ENCODE measurements around the gene ALMS1.
"Not testable (repeated sequence)": the region's sequence is repeated elsewhere in the genome, so short reads cannot be mapped to it uniquely, and the experiment has no call there.

ALMS1 gene

DNA sequence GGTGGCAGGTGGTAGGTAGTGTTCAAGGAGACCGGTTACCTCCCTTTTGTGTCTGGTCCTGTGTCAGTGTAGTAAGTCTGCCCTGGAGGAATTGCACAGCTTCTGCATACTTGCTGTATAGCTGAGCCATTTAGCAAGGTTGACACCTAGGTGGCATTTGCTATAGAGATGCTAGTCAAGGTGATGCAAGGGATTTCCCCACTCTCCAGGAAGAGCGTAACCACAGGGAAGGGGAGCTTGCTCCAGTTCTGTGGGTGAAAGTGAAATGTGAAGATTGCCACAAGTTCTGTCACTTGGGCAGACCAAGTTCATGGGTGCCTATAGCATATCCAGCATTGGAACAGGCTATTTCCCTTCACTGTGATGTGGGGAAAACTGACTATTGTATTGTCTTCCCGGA lies 228.5 kb downstream of the ALMS1 start:
- no peak for DNase-seq (ENCODE audit: low read depth)

DNA sequence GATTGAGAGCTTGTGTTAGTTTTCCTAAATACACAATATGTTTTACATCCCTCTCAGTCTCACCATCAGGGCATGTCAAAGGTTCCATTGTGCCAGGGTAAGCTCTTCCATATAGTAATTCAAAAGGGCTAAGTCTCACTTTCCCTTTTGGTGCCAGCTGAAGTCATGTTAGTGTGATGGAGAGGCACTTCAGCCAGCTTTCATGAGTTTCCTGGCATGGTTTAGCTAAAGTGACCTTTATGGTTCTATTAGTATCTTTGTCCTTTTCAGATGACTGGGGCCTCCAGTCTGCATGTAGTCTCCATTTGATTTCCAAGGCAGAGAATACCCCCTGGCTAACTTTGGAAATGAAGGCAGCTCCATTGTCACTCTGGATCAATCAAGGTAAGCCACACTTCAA lies 229.4 kb downstream of the ALMS1 start:
- DNase-seq (ENCODE audit: low read depth): no peak

DNA sequence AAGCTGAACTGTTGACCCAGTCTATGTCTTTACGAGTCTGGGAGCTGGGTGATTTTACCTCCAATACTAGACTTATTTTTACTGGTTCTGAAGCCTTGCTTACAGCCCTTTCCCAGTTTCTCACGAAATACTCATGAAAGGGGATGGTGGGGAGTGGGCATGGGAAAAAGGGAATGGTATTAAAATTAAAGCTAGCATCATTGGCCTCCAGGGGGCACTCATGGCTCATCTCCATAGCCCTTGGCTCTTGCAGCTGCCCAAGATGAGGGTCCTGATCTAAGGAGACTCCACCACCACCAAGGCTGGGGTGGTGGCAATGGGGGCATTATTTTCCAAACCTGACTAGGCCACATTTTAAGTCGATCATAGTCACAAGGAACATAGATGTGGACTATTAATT lies 234.3 kb downstream of the ALMS1 start:
- not testable (repeated sequence) for DNase-seq (ENCODE audit: low read depth)

DNA sequence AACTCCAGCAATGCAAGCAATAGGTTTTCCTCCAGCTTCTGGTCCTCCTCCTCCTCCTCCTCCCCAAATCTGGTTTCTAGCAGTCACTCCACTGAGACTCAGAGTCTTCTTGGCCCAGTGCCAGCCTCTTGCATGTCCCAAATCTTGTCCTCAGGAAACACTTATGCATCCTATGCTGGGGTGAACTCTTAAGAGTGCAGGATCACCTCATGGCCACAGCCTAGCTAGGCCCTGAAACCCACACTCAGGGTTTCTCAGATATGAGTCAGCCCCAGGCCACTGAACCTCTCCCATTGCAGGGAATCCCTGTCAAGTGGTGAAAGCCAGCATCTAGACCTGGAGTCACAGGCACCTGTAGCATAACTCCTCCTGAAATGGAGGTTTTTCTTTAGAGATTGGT lies 238.4 kb downstream of the ALMS1 start:
- DNase-seq (ENCODE audit: low read depth): not testable (repeated sequence)

DNA sequence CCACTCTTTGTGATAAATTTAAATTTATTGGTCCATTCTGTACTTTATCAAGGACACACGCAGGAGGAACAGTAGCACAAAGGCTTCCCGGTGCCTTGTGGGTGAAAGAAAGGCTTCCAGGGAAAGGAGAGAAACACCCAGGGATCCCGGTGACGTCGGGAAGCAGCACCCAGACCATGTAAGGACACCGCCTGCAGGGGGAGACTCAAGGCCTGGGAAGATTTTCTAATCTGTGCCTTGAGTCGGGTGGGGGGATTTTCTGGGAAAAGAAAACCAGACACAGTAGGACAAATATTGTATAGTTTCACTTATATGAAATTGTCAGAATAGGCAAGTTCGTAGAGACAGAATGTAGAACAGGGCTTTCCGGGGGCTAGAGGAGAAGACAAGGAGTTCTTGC lies 239.0 kb downstream of the ALMS1 start:
- DNase-seq (ENCODE audit: low read depth): not testable (repeated sequence)

DNA sequence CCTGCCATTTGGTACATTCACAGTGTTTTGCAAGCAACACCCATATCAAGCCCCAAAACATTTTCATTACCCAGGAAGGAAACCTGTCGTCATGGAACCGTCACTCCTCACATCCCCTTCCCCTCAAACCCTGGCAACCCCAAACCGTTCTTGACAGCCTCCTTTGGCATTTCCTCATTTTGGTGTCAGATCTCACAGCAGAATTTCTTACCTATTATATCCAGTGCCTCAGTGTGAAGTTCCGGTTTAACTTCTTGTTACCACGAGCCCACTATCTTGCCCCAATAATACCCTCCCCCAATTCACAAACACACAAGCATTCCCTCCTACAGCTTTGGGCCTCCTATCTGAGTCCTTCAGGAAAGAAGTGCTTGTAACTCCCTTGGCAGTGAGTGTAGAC lies 240.6 kb downstream of the ALMS1 start:
- not testable (repeated sequence) for DNase-seq (ENCODE audit: low read depth)

DNA sequence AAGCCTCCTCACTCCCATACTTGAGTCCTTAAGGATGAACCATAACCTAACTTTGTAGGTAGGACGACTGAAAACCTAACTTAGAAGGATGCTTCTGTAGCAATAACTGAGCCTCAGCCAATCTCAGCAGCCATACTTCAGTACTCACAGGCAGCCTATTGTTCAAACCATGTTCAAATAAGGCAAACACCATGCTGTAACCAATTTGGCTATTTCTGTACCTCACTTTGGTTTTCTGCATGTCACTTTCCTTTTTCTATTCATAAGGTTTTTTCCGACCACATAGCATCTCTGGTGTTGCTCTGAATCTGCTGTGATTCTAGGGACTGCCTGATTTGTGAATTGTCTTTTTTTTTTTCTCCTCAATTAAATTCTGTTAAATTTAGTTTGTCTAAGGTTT lies 242.9 kb downstream of the ALMS1 start:
- DNase-seq (ENCODE audit: low read depth): not testable (repeated sequence)

DNA sequence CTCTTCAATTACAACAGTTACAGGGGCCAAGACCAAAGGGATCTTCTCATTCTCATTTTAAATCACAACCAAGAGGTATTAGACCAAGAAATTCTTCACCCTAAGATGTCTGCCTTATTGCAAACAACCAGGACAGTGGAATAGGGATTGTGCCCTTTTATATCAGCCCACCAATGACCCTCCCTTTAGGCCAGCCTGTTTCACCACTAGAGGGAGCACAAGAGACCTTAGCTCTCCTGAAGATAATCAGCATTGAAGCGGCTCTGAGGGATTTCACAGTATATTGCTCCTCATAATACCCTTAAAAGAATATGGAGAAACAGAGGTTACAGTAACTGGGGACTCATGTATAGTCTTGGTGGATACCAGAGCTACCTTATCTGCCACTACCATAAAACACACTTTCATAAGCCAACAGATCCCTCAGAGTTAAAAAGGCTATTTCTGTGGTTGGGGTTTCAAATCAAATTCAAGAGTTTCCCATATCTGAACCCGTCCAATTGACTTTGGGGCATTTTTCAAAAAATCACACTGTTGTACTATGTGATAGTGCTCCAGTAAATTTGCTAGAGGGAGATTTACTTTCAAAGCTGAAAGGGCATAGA lies 245.1 kb downstream of the ALMS1 start:
- DNase-seq (ENCODE audit: low read depth): not testable (repeated sequence)

DNA sequence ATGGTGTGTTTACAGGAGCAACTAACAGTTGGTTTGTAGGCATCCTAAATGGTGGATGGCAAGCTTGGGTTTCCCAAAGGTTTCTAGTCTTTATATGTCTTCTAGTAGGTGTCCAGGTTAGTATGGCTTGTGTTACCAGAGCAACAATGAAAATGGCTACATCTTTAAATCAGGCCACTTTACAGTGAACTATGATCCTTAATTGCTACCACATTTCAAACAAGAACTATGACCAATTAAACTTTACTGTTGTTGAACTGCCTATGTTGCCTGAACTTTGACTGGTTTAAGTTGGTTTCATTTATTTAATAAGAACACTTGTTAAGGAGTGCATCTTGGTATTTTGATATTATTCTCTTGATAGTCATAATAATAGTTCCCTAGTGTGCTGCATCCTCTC lies 251.3 kb downstream of the ALMS1 start:
- DNase-seq (ENCODE audit: low read depth): not testable (repeated sequence)

DNA sequence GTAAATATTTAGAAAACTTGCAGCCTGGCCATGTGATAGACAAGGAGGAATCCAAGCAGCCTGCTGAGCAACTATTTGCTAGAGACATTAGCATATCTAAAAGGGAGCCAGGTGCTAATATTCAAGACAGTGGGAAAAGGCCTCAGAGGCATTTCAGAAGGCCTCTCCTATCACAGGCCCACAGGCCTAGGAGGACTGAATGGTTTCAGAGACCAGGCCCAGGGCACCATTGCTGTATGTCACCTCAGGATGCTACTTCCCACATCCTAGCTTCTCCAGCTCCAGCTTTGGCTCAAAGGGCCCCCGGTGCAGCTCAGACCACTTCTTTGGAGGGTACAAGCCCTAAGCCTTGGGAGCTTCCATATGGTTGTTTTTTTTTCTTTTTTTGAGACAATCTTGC lies 252.8 kb downstream of the ALMS1 start:
- DNase-seq (ENCODE audit: low read depth): no peak

DNA sequence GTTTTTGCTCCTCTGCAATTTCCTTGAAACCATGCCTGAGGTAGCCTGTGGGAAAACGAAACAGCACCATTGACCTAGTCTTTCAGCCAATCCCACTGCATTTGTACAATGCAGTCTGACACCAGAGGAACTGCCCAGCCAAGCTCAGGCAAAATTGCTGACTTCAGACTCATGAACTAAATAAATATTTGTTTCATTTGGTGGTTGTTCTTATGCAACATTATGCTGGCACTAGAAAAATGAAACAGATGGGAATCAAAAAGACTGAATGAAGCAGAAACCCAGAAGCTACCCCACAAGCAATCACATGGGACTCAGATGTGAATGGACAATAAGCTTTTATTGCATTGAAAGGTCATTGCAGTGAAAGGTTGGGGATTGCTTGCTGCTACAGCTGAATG lies 254.9 kb downstream of the ALMS1 start:
- DNase-seq (ENCODE audit: low read depth): no peak

DNA sequence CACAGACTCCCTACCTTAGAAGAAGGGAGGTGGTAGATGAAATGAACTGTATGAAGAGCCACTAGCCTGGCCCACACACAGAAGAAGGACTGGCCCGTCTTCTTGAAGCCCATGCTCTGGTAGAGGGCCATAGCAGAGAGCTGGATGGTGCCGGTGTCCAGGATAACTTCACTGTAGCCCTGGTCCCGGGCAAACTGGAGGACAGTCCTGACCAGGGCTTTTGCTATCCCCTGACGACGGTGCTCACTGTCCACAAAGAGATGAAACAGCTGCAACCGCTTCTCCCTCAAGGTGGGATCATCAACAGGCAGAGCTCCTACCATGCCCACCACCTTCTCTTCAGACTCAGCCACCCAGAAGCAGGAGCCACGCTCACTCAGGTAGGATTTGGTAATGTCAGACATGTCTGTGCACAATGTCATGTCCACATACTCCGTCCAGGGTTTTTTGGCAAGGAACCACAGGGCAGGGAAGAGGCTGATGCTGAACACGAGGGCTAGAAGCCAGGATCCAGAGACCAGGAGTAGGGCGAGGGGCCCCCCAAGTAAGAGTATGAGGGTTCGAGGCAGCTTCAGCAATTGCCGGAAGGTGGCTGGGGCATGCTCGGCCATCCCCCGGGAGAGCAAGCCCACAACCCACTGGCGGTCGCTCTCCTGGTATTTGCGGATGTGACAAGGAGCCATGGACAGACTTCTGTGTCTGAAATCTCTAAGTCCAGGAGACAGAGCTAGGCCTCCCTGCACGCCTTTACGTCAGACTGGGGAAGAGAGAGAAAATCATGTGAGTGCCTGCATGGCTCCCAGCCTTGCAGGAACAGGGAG lies 255.5 kb downstream of the ALMS1 start:
- no peak for DNase-seq (ENCODE audit: low read depth)

DNA sequence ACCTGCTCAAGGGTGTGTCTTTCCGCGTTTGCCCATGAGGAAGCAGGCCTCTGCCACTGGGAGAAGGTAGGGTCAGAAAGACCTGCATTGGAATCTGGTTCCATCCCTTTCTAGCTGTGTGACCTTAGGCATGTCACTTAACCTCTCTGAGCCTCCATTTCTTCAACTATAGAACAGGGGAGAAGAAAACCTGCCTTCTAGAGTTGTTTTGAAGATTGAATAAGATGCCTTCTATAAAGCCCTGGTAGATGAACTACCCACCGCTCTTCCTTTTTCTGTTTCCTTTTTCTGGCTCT lies 256.1 kb downstream of the ALMS1 start:
- no peak for DNase-seq (ENCODE audit: low read depth)

DNA sequence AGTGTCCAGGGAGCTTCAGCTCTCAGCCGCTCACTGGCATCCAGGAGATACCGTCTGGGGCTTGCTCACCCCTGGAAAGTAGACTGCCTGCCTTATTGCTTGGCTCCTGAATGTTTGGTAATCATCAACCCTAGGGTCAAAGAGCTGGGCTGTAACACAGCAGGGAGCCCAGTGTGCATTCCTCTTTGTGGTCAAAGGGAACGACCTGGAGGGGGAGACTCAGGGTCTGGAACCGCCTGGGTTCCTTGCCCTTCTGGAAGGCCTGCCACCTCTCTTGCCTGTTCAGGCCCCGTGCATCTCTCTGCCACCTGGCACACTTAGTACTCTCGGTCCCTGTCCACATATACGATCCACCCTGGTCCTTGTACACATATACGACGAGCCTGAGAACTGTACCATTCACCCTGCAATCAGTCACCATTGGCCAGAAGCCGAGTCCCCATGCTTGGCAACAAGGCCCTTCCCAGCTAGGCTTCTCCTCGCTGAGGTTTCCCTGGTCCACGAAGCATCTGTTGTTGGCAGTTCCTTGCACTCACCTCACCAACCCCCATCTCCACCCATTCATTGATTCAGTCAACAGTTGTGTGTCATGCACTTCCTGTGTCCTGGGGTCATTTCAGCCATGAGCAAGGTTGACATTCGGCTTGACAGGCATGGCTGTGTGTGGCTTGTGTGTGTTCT lies 256.8 kb downstream of the ALMS1 start, which contains the start of gene NAT8:
TSS of gene NAT8 (minus strand) at position 85 of the 681 bp plus-strand sequence. CDS start 794 bp downstream, outside the sequence.
- no peak for DNase-seq (ENCODE audit: low read depth)

DNA sequence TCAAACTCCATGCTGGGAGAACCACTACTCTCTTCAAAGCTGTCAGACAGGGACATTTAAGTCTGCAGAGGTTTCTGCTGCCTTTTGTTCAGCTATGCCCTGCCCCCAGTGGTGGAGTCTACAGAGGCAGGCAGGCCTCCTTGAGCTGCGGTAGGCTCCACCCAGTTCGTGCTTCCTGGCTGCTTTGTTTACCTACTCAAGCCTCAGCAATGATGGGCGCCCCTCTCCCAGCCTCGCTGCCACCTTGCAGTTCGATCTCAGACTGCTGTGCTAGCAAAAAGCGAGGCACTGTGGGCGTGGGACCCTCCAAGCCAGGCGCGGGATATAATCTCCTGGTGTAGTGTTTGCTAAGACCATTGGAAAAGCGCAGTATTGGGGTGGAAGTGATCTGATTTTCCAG lies 262.1 kb downstream of the ALMS1 start:
- DNase-seq (ENCODE audit: low read depth): not testable (repeated sequence)

DNA sequence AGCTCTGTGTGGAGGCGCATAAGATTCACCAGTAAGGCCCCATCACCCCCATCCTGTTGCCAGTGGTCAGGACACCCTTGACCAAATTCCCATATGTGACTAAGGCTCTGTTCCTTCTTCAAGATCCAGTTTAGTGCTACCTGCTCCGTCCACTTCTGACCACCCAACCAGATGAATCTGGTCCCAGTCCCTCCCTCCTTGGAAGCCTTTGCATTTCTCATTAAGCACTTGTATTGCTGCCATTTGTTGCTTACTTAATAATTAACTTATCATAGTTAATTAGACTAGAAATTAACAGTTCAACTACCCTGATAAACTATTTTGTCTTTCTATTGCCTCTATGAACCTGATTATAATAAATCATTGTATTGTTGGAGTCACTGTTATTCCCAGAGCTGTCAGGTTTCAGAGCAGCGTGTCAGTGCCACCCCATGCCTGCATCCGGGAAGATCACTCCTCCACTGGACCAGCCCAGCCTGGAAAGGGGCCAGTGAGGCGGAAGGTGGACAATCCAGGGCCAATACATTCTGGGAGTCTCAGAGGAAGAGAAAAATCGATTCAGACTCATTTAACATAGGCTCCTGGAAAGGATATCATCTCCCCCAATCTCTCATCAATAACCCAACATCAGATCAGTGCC lies 266.1 kb downstream of the ALMS1 start:
- no peak for DNase-seq (ENCODE audit: low read depth)

DNA sequence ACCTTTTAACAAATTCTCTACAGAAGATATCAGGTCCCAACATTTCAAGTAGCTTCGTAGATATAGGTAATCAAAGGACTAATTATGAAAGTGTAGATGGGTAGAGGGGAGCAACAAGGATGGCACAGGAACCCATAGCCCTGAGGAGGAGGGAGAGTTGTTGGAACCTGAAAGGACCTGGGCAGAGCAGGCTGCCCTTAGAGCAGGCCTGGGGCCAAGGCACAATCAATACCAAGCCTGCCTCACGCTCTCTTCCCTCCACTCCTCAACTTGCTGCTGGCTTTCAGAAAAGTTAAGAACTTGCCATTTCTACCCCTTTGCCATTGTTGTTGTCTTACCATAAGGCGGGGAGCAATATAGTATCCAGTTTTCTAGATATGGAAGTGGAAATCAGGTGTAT lies 266.7 kb downstream of the ALMS1 start:
- DNase-seq (ENCODE audit: low read depth): no peak

DNA sequence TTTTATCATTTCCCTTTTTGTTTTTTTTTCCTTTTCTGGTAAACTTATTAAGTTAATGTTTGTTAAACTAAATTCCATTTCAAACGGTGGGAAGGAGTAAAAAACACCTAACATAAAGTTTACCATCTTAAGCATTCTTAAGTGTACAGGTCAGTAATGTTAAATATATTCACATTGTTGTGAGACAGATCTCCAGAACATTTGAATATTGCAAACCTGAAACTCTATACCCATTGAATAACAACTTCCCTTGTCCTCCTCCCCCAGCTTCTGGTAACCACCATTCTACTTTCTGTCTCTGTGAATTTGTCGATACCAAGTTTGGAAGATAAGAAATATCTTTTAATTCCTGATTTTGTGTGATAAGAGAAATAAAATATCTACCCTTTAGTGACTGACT lies 268.5 kb downstream of the ALMS1 start:
- no peak for DNase-seq (ENCODE audit: low read depth)
